ENCODE measurements around the gene IL15RA.

The IL15RA gene

DNA sequence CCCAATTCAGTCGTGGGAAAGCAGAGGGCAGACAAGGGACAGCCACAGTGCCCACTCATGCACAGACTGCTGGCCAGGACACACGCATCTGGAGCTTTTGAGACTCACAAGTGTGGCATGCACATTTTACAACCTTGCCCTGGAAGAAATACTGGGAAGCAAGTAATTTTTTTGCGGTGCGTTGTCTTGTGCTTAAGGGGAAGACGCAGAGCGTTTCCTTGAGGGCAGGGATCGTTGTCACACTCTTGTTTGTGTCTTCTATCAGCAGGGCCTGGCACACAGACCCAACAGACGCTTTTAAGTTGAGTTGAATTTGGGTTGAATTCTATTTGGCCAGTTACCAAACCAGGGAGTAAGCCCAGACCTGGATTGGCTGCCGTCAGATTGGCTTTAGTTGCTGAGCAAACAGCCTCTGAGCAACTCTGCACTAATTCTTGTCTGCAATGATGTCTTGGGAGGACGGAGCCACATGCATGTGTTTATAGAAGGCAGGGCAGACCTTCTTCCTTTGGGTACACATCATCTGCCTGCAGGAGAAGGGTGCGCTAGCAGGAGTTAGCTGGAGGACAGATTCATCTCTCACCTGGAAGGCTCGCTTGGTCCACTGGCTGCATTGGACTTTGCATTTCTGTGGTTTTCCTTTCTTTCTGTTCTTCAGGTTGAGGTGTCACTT, 46.5 kb upstream of the IL15RA start:
- no peak overlapping the region for H3K27ac ChIP-seq (replicated peaks)
- no peak for DNase-seq (ENCODE audit: low read depth in 1 of 2, low spot score in 1 of 2)
- no peak for TF ChIP-seq POLR2AphosphoS5 (IDR thresholded peaks at IDR 0.05; ENCODE audit: low read depth)
- TF ChIP-seq, protein P1, sequence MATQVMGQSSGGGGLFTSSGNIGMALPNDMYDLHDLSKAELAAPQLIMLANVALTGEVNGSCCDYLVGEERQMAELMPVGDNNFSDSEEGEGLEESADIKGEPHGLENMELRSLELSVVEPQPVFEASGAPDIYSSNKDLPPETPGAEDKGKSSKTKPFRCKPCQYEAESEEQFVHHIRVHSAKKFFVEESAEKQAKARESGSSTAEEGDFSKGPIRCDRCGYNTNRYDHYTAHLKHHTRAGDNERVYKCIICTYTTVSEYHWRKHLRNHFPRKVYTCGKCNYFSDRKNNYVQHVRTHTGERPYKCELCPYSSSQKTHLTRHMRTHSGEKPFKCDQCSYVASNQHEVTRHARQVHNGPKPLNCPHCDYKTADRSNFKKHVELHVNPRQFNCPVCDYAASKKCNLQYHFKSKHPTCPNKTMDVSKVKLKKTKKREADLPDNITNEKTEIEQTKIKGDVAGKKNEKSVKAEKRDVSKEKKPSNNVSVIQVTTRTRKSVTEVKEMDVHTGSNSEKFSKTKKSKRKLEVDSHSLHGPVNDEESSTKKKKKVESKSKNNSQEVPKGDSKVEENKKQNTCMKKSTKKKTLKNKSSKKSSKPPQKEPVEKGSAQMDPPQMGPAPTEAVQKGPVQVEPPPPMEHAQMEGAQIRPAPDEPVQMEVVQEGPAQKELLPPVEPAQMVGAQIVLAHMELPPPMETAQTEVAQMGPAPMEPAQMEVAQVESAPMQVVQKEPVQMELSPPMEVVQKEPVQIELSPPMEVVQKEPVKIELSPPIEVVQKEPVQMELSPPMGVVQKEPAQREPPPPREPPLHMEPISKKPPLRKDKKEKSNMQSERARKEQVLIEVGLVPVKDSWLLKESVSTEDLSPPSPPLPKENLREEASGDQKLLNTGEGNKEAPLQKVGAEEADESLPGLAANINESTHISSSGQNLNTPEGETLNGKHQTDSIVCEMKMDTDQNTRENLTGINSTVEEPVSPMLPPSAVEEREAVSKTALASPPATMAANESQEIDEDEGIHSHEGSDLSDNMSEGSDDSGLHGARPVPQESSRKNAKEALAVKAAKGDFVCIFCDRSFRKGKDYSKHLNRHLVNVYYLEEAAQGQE (IDR thresholded peaks at IDR 0.05; ENCODE audit: insufficient replicate concordance, low read depth), result no peak
- no peak for TF ChIP-seq SPI1 (IDR thresholded peaks at IDR 0.05; ENCODE audit: borderline replicate concordance, low read depth)
- TF ChIP-seq GABPA (IDR thresholded peaks at IDR 0.05; ENCODE audit: low read depth), result no peak
- TF ChIP-seq, protein P2, sequence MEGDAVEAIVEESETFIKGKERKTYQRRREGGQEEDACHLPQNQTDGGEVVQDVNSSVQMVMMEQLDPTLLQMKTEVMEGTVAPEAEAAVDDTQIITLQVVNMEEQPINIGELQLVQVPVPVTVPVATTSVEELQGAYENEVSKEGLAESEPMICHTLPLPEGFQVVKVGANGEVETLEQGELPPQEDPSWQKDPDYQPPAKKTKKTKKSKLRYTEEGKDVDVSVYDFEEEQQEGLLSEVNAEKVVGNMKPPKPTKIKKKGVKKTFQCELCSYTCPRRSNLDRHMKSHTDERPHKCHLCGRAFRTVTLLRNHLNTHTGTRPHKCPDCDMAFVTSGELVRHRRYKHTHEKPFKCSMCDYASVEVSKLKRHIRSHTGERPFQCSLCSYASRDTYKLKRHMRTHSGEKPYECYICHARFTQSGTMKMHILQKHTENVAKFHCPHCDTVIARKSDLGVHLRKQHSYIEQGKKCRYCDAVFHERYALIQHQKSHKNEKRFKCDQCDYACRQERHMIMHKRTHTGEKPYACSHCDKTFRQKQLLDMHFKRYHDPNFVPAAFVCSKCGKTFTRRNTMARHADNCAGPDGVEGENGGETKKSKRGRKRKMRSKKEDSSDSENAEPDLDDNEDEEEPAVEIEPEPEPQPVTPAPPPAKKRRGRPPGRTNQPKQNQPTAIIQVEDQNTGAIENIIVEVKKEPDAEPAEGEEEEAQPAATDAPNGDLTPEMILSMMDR (IDR thresholded peaks at IDR 0.05; ENCODE audit: insufficient read depth, low read length), result no peak

GRCh38 chr10:6022660-6023059, 45.3 kb upstream of the IL15RA start:
- TF ChIP-seq GABPA (IDR thresholded peaks at IDR 0.05; ENCODE audit: low read depth) (no peak), POLR2AphosphoS5 (IDR thresholded peaks at IDR 0.05; ENCODE audit: low read depth) (no peak), SPI1 (IDR thresholded peaks at IDR 0.05; ENCODE audit: borderline replicate concordance, low read depth) (no peak)
- TF ChIP-seq, protein P2 (IDR thresholded peaks at IDR 0.05; ENCODE audit: insufficient read depth, low read length), result no peak
- TF ChIP-seq, protein P1 (IDR thresholded peaks at IDR 0.05; ENCODE audit: insufficient replicate concordance, low read depth), result no peak
- no peak overlapping the region for H3K4me3 ChIP-seq (replicated peaks; ENCODE audit: insufficient read depth, low read length)
- no peak for DNase-seq (ENCODE audit: low read depth in 1 of 2, low spot score in 1 of 2)
- H3K27ac ChIP-seq (replicated peaks), result no peak overlapping the region
- no peaks in the 10 kb centered on the region for H3K27me3 ChIP-seq (ENCODE audit: insufficient read depth, poor library complexity, severe bottlenecking)

More for the DNA sequence above, 46.5 kb upstream of the IL15RA start:
- Histone ChIP-seq H3K27me3 (ENCODE audit: insufficient read depth, poor library complexity, severe bottlenecking) (no peaks in the 10 kb centered on the region), H3K4me3 (replicated peaks; ENCODE audit: insufficient read depth, low read length) (no peak overlapping the region)

GRCh38 chr10:6020826-6021225, 43.5 kb upstream of the IL15RA start:
- no peak for DNase-seq (ENCODE audit: low read depth in 1 of 2, low spot score in 1 of 2)
- Histone ChIP-seq H3K27me3 (ENCODE audit: insufficient read depth, poor library complexity, severe bottlenecking) (no peaks in the 10 kb centered on the region), H3K27ac (replicated peaks) (no peak overlapping the region), H3K4me3 (replicated peaks; ENCODE audit: insufficient read depth, low read length) (no peak overlapping the region)
- TF ChIP-seq, protein P1 (IDR thresholded peaks at IDR 0.05; ENCODE audit: insufficient replicate concordance, low read depth), result no peak
- TF ChIP-seq, protein P2 (IDR thresholded peaks at IDR 0.05; ENCODE audit: insufficient read depth, low read length), result no peak
- TF ChIP-seq SPI1 (IDR thresholded peaks at IDR 0.05; ENCODE audit: borderline replicate concordance, low read depth), result no peak
- TF ChIP-seq POLR2AphosphoS5 (IDR thresholded peaks at IDR 0.05; ENCODE audit: low read depth), result no peak
- no peak for TF ChIP-seq GABPA (IDR thresholded peaks at IDR 0.05; ENCODE audit: low read depth)
